Stimulated activated CD8-positive, alpha-beta memory T cell treated with anti-CD3 and anti-CD28 coated beads, Interleukin-2, amount 100 ng/mL, for 48 hours (primary cell): ENCODE results near the gene SPTB.
"Not testable (repeated sequence)": the region's sequence is repeated elsewhere in the genome, so short reads cannot be mapped to it uniquely, and the experiment has no call there.

Experiments
- DNase-seq, 2 donors: peaks; one replicate each; pipeline ENCODE4 v3.0.0-alpha.2; 2020; ENCODE audit warnings: low read depth in 2 of 2

The SPTB gene

DNA sequence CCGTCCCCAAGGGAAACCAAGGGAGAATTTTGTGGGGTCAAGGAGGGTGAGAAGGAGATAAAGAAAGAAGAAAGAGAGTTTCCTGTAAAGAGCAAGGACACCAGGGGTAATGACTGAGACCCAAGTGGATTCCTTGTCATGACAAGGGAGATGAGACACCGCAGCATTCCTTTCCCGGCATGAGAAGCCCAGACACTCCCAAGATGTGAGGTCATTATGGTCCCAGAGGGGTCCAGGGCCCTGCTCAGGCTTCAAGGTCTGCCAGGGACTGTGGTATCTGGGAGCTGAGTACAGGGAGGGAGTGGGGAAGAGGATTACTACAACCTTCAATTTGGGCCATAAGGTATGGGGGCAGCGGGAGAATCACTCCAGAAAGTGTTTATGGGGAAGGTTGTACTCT lies 58.1 kb downstream of the SPTB start:
- DNase-seq: no peak

DNA sequence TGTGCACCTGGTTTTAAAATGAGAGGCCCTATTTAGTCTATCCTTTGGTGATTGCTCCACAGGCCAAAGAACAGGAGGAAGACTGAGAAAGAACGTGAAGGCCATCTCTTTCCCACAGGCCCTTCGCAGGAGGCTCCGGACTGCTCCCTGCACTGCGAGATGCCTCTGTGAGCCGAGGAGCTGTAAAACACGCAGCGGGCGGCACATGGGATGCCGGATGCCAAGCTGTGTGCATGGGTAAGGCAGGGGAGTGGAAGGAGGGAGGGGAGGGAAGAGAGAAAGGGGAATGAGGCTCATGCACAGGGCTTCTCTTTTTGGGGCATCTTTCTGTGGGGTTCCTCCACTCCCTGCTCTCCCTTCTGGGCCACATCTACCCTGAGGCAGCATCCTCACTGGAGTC lies 61.6 kb downstream of the SPTB start:
- no peak for DNase-seq

DNA sequence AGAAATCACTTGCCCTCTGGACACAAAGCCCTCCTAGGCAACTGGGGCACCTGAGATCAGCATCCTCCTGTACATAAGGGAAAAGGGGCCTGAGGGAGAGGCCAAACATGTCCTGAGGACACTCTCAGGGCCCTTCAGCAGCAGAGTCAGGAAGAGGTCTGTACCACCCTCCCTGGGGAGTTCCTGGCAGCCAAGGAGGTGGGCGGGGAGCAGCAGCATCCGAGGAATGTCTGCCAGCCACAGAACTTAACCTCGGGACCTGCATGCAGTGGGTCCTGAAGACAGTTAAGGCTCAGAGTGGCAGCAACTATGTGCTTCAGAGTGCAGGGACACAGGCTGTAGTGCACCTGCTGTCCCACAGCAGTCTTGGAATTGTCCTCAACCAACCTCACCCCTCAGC lies 62.1 kb downstream of the SPTB start:
- no peak for DNase-seq

GRCh38 chr14:64816221-64816783 lies 63.4 kb downstream of the SPTB start:
- DNase-seq: no peak

- DNase-seq: no peak
Measured at GRCh38 chr14:64815257-64815656, 64.5 kb downstream of the SPTB start.

- DNase-seq: no peak
Measured at GRCh38 chr14:64812412-64812811, 67.3 kb downstream of the SPTB start.

DNA sequence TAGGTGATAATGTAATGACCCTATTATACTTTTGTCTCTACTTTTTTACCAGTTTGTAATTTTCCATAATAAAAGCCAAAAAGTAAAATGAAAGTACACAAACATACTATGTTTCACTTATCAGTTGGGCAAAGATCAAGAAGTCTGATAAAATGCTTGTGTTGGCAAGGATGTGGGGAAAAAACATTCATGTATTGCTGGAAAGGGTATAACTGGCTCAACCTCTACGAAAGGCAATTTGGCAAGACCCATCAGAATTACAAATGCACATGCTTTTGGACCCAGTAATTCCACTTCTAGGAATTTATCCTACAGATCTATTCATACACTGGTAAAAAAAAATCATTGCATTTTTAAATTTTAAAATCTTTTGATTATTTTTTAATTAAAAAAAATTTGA lies 68.0 kb downstream of the SPTB start:
- DNase-seq: no peak

DNA sequence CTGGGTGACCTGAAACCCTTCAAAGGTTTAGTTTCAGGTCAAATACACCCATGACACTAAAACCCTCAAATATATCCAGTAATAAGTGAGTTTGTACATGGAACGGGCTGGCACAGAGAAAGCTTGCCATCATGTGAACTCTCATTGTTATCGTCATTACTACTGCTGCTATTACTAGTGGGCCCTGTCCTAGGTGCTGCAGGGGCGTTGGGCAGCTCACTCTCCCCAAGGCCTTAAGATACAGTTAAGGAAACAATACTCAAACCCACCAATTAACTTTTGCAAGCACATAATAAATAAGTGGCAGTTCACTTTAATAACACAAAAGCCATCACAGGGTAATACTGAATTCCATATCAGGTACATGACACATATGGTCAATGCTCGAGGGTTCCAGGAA lies 71.3 kb downstream of the SPTB start:
- DNase-seq: no peak

DNA sequence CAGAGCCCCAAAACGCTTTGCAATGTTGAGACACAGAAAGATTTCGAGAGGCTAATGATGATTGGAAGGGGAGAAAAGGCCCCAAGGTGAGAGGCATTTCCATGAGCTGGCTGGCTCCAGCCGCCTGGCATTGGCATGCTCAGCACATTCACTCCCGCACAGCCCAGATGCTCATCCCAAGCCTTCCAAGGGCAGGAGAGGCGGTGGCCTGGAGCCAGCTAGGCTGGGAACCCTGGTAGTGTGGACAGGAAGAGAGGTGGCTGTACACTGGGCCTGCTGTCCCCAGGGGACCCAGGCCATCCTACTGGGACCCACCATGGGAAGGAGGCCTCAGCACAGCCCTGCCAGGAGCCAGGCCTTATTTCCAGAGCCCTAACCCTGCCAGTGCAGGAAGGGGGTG lies 72.2 kb downstream of the SPTB start:
- no peak for DNase-seq

DNA sequence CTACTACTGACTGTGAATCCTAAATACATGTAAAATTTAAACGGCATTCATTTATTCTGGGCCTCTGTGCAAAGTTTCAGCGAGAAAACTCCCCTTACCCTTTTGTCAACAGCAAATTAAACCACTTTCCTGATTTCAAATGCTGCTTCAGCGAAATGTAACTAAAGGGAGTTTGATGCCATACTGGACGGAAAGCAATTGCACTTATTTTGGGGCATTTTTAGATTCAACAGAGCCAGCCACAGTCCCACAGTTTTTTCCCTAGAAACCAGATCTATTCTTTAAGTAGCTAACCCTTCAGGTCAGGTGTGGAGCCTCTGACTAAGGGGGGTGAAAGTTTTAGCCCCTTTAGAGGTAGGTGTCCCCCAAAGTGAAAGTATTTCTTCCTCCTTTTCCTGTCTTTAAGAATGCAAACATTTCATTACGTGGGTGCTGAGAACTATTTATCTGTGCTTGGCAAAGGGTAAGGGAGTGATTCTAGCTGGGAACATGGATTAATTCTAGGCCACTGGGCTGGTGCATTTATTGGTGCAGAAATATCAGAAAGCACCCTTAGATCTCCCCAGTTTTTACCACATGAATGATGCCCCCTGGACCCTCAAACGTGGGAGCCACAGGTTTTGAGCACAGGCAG lies 72.7 kb downstream of the SPTB start:
- DNase-seq: no peak

DNA sequence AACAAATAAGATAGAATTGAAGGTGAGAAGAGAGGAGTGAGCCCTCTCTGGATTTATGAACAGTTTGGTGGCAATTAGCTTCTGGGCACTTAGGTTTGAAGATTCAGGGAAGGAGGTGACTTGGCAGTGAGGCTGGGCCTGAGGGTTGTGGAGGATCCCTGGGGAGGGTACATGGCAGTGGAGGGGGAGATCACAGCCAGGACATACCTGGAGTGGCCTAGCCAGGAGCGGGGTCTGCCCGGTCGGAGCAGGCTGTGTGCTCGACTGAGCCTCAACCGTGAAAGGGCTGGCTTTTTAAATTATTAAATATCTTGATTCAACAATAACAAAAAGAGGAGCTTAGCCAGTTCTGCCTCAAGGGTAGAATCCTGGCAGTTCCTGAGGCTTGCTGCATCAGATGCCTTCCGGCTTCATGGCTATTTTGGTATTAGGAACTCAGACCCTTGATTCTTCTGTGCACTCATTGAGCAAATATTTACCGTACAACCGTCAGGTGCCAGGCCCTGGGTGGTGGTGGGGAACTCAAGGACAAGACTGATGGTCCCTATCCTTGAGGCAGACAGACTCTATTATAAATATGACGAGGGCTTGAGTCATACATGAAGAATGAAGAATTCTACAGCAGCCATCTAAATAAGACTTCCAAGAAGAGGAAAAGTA lies 73.4 kb downstream of the SPTB start:
- DNase-seq: no peak

DNA sequence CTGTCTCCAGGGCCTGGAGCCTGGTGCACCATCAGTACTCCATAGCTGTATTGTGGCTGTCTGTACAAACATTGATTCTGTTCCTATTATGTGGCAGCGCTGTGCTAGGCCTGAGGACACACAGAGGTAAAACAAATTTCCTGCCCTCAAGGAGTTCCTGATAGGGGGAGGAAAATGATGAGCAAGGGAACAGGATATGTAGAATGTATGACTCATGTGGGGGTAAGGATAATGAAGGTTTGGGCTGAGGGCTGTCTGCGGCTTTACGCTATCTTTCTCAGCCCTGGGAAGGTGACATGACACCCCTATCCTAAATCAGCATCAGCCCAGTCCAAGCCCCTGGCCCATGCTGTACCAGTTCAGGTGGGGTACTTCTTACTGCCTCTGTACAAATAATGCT lies 74.1 kb downstream of the SPTB start:
- DNase-seq: not testable (repeated sequence)

DNA sequence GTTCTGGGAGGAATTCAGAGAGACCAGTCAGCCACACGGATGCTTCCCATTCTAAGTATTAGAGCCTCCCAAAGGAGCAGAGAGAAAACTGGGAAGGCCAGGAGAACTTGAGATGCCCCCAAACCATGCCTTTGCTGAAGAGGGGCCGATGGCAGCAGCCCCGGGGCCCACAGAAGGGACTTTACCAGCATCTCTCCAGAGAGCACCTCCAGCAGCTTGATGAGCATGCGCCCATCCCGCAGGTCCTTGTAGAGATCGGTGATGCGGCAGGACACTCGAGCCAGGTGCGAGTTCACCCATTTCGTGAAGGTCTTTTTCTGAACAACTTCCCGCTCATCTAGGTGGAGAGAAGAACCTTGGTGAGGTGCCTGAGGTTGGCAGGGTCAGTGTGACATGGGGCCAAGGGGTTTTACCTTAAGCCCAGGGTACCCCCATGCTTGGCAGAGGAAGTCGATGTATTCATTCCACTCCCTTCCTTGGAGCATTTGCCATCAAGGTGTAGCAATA lies 74.9 kb downstream of the SPTB start:
- no peak for DNase-seq

DNA sequence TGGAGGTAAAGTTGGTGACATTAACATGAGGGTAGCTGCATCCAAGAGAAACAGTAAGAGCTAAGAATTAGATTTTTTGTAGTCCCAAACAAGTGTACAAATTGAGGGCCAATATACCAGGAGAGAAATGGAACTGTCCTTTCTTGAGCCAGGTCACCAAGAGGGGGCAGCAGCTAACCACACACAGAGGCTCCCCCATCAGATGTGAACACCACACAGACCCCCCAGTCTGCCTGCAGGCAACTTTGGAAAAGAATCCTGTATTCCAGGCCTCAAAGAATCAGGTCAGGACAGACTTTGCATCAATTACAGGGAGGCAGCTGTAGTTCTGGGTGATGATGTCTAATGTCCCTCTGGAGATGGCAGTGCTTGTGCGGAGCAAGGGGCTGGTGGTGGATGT lies 77.9 kb downstream of the SPTB start:
- no peak for DNase-seq

DNA sequence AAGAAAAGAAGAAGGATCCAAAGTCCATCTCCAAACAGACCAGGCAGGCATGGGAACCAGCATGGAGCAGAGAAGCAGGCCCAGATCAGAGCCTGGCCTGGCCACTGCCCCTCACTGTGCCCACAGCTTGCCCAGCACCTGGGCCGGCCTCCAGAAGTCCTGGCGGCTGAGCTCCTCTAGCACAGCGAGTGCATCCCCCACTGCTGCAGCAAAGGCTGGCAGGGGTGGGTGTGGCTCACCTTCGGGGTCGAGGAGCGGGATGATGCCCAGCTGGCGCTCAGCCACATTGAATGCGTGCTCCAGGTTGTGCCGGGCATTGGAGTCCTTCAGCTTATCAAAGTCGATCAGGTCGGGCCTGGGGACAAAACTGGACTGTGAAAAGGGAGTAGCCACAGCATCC lies 78.7 kb downstream of the SPTB start:
- no peak for DNase-seq

- DNase-seq: no peak
Measured at GRCh38 chr14:64800000-64800399, 79.7 kb downstream of the SPTB start.

DNA sequence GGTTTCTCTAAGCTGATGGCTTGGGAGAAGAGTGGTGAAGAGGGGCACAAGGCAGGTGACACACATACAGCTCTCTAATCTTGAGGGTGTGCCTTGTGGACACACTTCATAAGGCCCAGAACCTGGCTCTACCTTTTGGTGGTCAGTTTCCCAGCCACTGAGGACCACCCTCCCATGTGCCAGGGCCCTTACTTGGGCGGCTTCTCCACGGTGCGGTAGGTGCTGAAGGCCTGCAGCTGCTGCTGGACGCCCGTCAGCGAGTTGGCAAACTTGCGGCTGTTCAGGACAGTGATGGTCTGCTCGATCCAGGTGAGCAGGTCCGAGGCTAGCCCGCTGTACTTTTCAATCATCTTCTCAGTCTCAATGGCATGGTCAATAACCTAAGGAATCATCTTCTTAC lies 80.2 kb downstream of the SPTB start:
- no peak for DNase-seq

- no peak for DNase-seq
Measured at GRCh38 chr14:64796369-64796768, 83.3 kb downstream of the SPTB start.

- DNase-seq: no peak
Measured at GRCh38 chr14:64795921-64796320, 83.8 kb downstream of the SPTB start.

GRCh38 chr14:64795211-64795610 lies 84.5 kb downstream of the SPTB start:
- DNase-seq: no peak

DNA sequence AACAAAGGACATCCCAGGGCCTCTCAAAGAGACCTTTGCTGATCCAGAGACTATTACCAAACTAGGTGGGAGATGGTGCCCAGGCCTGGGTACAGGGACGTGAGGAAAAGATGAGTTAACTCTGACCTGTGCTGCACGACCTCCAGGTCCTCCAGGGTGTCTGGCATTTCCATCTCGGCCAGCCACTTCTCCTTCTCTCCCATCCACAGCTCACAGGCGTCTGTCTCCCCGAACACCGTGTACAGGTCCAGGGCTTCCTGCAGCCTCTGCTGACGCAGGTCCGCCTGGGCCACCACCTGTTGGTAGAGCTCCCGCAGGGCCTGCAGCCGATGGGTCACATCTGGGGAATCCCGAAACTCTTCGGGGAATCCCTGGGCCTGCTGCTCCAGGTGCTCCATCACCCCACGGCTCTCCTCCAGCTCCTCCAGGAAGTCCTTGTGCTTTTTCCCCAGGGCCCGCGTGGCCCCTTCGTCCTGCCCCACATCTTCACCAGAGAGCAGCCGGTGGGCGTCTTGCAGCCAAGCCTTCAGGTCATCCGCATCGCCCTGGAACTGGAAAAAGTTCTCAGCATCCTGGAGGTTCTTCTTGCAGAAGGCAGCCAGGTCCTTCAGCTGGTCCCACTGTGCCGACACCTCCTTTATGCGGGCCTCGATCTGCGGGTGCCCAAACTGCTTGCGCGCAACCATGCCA lies 86.7 kb downstream of the SPTB start:
- no peak for DNase-seq

GRCh38 chr14:64792231-64792630 lies 87.5 kb downstream of the SPTB start:
- no peak for DNase-seq

GRCh38 chr14:64790478-64790877 lies 89.2 kb downstream of the SPTB start:
- no peak for DNase-seq
